Loucy (cell line): Measurements from ENCODE around the gene CLDN18.

Experiments used
- H2AFZ ChIP-seq: fragments of 200-600 bp; sonication (generic); 2 replicates; pipeline ENCODE4 v1.6.0; 2016; ENCODE audit warnings: antibody characterized with exemption, mild to moderate bottlenecking, low read length, moderate library complexity
- H3F3A ChIP-seq: fragments of 200-600 bp; 2 replicates; pipeline ENCODE4 v1.6.0; 2016; ENCODE audit warnings: antibody characterized with exemption, low read depth, mild to moderate bottlenecking
- H3K27me3 ChIP-seq: fragments of 200-600 bp; sonication (generic); 2 replicates; pipeline ENCODE4 v1.6.1; 2014; ENCODE audit warnings: low read length, mild to moderate bottlenecking; ENCODE audit not compliant: insufficient read depth, poor library complexity, severe bottlenecking
- H3K36me3 ChIP-seq: fragments of 200-600 bp; sonication (generic); 2 replicates; pipeline ENCODE4 v1.6.1; 2016; ENCODE audit warnings: low read length; ENCODE audit not compliant: insufficient read depth
- H3K4me1 ChIP-seq: fragments of 200-600 bp; sonication (generic); 2 replicates; pipeline ENCODE4 v1.5.1; 2014; ENCODE audit warnings: low read length, mild to moderate bottlenecking; ENCODE audit not compliant: insufficient read depth, poor library complexity, severe bottlenecking
- H3K4me2 ChIP-seq: fragments of 200-600 bp; sonication (generic); 2 replicates; pipeline ENCODE4 v1.6.0; 2014; ENCODE audit warnings: antibody characterized with exemption, low read length, low read depth, mild to moderate bottlenecking; ENCODE audit not compliant: poor library complexity, severe bottlenecking
- H3K4me3 ChIP-seq: fragments of 200-600 bp; sonication (generic); 2 replicates; pipeline ENCODE4 v1.5.1; 2014; ENCODE audit warnings: low read length, mild to moderate bottlenecking, mixed read lengths; ENCODE audit not compliant: poor library complexity, severe bottlenecking
- H3K79me2 ChIP-seq: fragments of 200-600 bp; sonication (generic); 2 replicates; pipeline ENCODE4 v1.6.1; 2014; ENCODE audit warnings: low read length; ENCODE audit not compliant: insufficient read depth
- H3K9ac ChIP-seq: fragments of 200-600 bp; sonication (generic); 2 replicates; pipeline ENCODE4 v1.6.0; 2014; ENCODE audit warnings: mild to moderate bottlenecking, low read depth, low read length, moderate library complexity; ENCODE audit not compliant: poor library complexity, severe bottlenecking
- H3K9me2 ChIP-seq: fragments of 200-600 bp; sonication (generic); replicated peaks from 2 replicates; pipeline ENCODE4 v1.6.1; 2016; ENCODE audit warnings: low read depth, low read length, mixed read lengths
- H3K9me3 ChIP-seq: fragments of 200-600 bp; sonication (generic); 2 replicates; pipeline ENCODE4 v1.6.1; 2014; ENCODE audit warnings: mild to moderate bottlenecking, antibody characterized with exemption, low read length, low read depth; ENCODE audit not compliant: insufficient read depth
- H4K20me1 ChIP-seq: fragments of 200-600 bp; sonication (generic); 2 replicates; pipeline ENCODE4 v1.6.0; 2014; ENCODE audit warnings: antibody characterized with exemption, low read length, mild to moderate bottlenecking; ENCODE audit not compliant: insufficient read depth, poor library complexity, severe bottlenecking
- CTCF ChIP-seq: fragments of 200-600 bp; sonication (generic); conservative IDR thresholded peaks from 2 replicates; pipeline ENCODE4 v1.5.1; 2014; ENCODE audit warnings: mild to moderate bottlenecking, antibody characterized with exemption, low read length
- EZH2phosphoT487 ChIP-seq: fragments of 200-600 bp; IDR thresholded peaks from 2 replicates; pipeline ENCODE4 v1.6.1; 2018; ENCODE audit warnings: antibody characterized with exemption, mild to moderate bottlenecking, moderate library complexity, borderline replicate concordance

Gene CLDN18

GRCh38 chr3:138010273-138010590 lies 267 bp downstream of the CLDN18 start:
- Histone ChIP-seq H3F3A (no peaks in the 10 kb centered on the region), H2AFZ (no peak overlapping the region), H4K20me1 (no peaks in the 10 kb centered on the region), H3K27me3 (no peaks in the 10 kb centered on the region), H3K4me3 (no peak overlapping the region), H3K9me2 (no peaks in the 10 kb centered on the region), H3K36me3 (no peaks in the 10 kb centered on the region), H3K79me2 (no peaks in the 10 kb centered on the region), H3K4me2 (no peak overlapping the region), H3K4me1 (no peaks in the 10 kb centered on the region), H3K9ac (no peak overlapping the region), H3K9me3 (no peaks in the 10 kb centered on the region)
- TF ChIP-seq CTCF: no peak
- TF ChIP-seq EZH2phosphoT487: no peak

GRCh38 chr3:138011722-138012121 lies 1.8 kb downstream of the CLDN18 start:
- H4K20me1 ChIP-seq: no peaks in the 10 kb centered on the region
- no peak overlapping the region for H3K9ac ChIP-seq
- no peak for TF ChIP-seq EZH2phosphoT487
- no peak for TF ChIP-seq CTCF
- H3K9me2 ChIP-seq: no peaks in the 10 kb centered on the region
- H3K36me3 ChIP-seq: no peaks in the 10 kb centered on the region
- H3F3A ChIP-seq: no peaks in the 10 kb centered on the region
- H3K79me2 ChIP-seq: no peaks in the 10 kb centered on the region
- no peak overlapping the region for H3K4me2 ChIP-seq
- no peaks in the 10 kb centered on the region for H3K9me3 ChIP-seq
- H3K4me3 ChIP-seq: no peak overlapping the region
- no peak overlapping the region for H2AFZ ChIP-seq
- no peaks in the 10 kb centered on the region for H3K4me1 ChIP-seq
- H3K27me3 ChIP-seq: no peaks in the 10 kb centered on the region

GRCh38 chr3:138012526-138012925 lies 2.6 kb downstream of the CLDN18 start:
- H4K20me1 ChIP-seq: no peaks in the 10 kb centered on the region
- no peaks in the 10 kb centered on the region for H3K9me2 ChIP-seq
- no peaks in the 10 kb centered on the region for H3F3A ChIP-seq
- no peaks in the 10 kb centered on the region for H3K9me3 ChIP-seq
- no peaks in the 10 kb centered on the region for H3K36me3 ChIP-seq
- H2AFZ ChIP-seq: no peak overlapping the region
- H3K4me3 ChIP-seq: no peak overlapping the region
- H3K79me2 ChIP-seq: no peaks in the 10 kb centered on the region
- H3K4me2 ChIP-seq: no peak overlapping the region
- no peaks in the 10 kb centered on the region for H3K27me3 ChIP-seq
- H3K4me1 ChIP-seq: no peaks in the 10 kb centered on the region
- no peak for TF ChIP-seq CTCF
- no peak for TF ChIP-seq EZH2phosphoT487
- H3K9ac ChIP-seq: no peak overlapping the region
